ENCODE measurements around the gene BANP.
A peak's percentile ranks its signal among the peaks of the same experiment; 100 is the strongest.
"Not testable (repeated sequence)": the region's sequence is repeated elsewhere in the genome, so short reads cannot be mapped to it uniquely, and the experiment has no call there.

BANP gene

DNA sequence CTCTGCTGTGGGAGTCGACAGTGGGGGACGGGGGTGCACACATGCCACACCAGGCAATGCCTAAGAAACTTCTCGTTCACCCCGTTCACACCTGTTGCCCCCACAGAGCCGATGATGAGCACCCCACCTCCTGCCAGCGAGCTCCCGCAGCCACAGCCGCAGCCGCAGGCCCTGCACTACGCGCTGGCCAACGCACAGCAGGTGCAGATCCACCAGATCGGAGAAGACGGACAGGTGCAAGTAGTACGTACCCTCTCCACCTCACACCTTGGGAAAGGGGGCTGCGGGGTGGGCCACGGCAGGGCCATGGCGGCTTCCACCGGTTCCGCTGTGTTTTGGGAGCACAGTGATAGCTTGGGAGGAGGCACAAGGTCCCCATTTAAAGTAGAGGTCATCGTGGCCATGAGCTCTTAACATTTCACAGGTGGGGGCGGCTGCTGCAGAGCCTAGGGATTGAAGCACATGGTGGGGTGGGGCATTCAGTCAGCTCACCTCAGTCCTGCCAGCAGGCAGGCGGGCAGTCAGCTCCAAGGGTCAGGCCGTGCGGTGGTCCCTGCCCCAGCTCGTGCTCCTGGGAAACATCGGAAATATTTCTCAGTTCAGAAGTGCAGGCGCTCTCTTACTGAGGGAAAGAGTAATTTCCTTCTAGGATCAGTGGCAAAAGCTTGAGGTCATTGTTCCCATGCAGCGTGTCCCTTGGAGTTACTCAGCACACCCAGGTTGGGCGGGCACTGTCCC, 81.9 kb downstream of the BANP start:
- not testable (repeated sequence) for H2BK12ac ChIP-seq (ENCODE audit: low read length); H3K4me2 ChIP-seq (ENCODE audit: insufficient read depth, low read length, poor library complexity, severe bottlenecking); H2BK15ac ChIP-seq (ENCODE audit: low read length); H2BK5ac ChIP-seq (ENCODE audit: low read length); H3K4ac ChIP-seq (ENCODE audit: low read length); H3K18ac ChIP-seq (ENCODE audit: low read length); H3K23ac ChIP-seq (ENCODE audit: low read depth, low read length, poor library complexity); H4K91ac ChIP-seq (ENCODE audit: low read depth, low read length, poor library complexity); DNase-seq (ENCODE audit: low spot score); H2AFZ ChIP-seq (ENCODE audit: low read length); H3K4me1 ChIP-seq (ENCODE audit: control insufficient read depth in 2 of 2, insufficient read depth in 1 of 2, low read depth in 1 of 2, low read length in 2 of 2); H3K14ac ChIP-seq (ENCODE audit: low read length); H4K8ac ChIP-seq (ENCODE audit: low read depth, low read length); H3K27ac ChIP-seq (replicated peaks; ENCODE audit: low read length); H3K27me3 ChIP-seq (ENCODE audit: control insufficient read depth in 3 of 3, insufficient read depth in 3 of 3, low read depth in 1 of 3, low read length in 3 of 3); H3K79me1 ChIP-seq (ENCODE audit: low read depth, low read length); H3K9me3 ChIP-seq (replicated peaks in 1 of 2; ENCODE audit: control insufficient read depth in 2 of 2, insufficient read depth in 1 of 2, low read depth in 1 of 2, low read length in 2 of 2); H3K4me3 ChIP-seq (ENCODE audit: low read length in 2 of 2); H2BK120ac ChIP-seq (ENCODE audit: low read depth, low read length); H2AK5ac ChIP-seq (ENCODE audit: low read depth, low read length)
- H3K36me3 ChIP-seq (replicated peaks in 1 of 2; ENCODE audit: control insufficient read depth in 2 of 2, insufficient read depth in 2 of 2, low read length in 2 of 2): peaks cover 7 to 20% of the 10 kb centered on the region in 2 donors
- WGBS, 2 donors (ENCODE audit: extremely low coverage in 2 of 2, insufficient read length in 2 of 2, insufficient replicate concordance in 1 of 2): no CpG with 5 or more reads among the region's 30 CpGs
- peak overlapping the region; percentile 60 for H3K9ac ChIP-seq (ENCODE audit: low read depth, low read length, poor library complexity)

DNA sequence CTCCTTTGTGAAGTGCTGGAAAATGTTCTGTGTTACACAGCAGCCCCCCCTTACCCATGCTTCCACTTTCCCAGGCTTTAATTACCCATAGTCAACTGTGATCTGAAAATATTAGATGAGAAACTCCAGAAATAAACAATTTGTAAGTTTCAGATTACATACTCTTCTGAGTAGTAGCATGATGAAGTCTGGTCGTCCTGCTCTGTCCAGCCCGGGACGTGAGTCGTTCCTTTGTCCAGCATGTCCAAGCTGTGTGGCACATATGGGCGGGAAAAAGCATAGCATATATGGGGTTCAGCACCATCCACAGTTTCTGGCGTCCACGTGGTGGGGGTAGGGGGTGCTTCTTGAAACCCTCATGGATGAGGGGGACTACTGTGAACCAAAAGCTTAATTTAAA, 83.5 kb downstream of the BANP start:
- Histone ChIP-seq H2AK5ac (ENCODE audit: low read depth, low read length) (no peak overlapping the region), H2BK15ac (ENCODE audit: low read length) (no peak overlapping the region), H4K91ac (ENCODE audit: low read depth, low read length, poor library complexity) (no peak overlapping the region), H3K4me3 (ENCODE audit: low read length in 2 of 2) (no peak overlapping the region), H3K23ac (ENCODE audit: low read depth, low read length, poor library complexity) (no peak overlapping the region), H3K14ac (ENCODE audit: low read length) (no peak overlapping the region), H2BK12ac (ENCODE audit: low read length) (no peak overlapping the region), H3K9me3 (replicated peaks in 1 of 2; ENCODE audit: control insufficient read depth in 2 of 2, insufficient read depth in 1 of 2, low read depth in 1 of 2, low read length in 2 of 2) (no peaks in the 10 kb centered on the region), H3K27ac (replicated peaks; ENCODE audit: low read length) (no peak overlapping the region), H3K4me1 (ENCODE audit: control insufficient read depth in 2 of 2, insufficient read depth in 1 of 2, low read depth in 1 of 2, low read length in 2 of 2) (no peaks in the 10 kb centered on the region), H3K27me3 (ENCODE audit: control insufficient read depth in 3 of 3, insufficient read depth in 3 of 3, low read depth in 1 of 3, low read length in 3 of 3) (no peaks in the 10 kb centered on the region), H3K36me3 (replicated peaks in 1 of 2; ENCODE audit: control insufficient read depth in 2 of 2, insufficient read depth in 2 of 2, low read length in 2 of 2) (peaks cover 7 to 25% of the 10 kb centered on the region in 2 donors), H3K18ac (ENCODE audit: low read length) (no peak overlapping the region), H2BK5ac (ENCODE audit: low read length) (no peak overlapping the region), H3K4ac (ENCODE audit: low read length) (no peak overlapping the region), H3K4me2 (ENCODE audit: insufficient read depth, low read length, poor library complexity, severe bottlenecking) (no peak overlapping the region), H3K9ac (ENCODE audit: low read depth, low read length, poor library complexity) (no peak overlapping the region), H4K8ac (ENCODE audit: low read depth, low read length) (no peak overlapping the region), H2AFZ (ENCODE audit: low read length) (no peak overlapping the region), H2BK120ac (ENCODE audit: low read depth, low read length) (no peak overlapping the region), H3K79me1 (ENCODE audit: low read depth, low read length) (peaks cover 2% of the 10 kb centered on the region)
- WGBS, 2 donors (ENCODE audit: extremely low coverage in 2 of 2, insufficient read length in 2 of 2, insufficient replicate concordance in 1 of 2): no CpG with 5 or more reads among the region's 7 CpGs
- no peak for DNase-seq (ENCODE audit: low spot score)

DNA sequence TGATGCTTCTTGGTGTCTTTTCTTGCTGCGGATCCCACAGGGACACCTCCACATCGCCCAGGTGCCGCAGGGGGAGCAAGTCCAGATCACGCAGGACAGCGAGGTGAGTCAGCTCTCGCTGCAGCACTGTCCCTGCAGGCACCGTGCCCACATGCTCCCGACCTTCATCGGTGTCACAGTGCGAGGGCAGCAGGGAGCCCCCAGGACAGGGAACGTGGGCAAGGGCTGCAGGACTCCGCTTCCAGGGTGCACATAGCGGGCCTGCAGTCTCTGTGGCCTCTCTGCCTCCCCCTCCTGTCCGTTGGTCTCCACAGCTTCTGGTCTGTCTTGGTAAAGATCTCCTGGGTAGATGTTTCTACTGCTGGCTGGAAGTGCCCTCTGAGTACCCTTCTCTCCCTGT, 84.1 kb downstream of the BANP start:
- Histone ChIP-seq H2BK12ac (ENCODE audit: low read length) (no peak overlapping the region), H2AFZ (ENCODE audit: low read length) (no peak overlapping the region), H2BK120ac (ENCODE audit: low read depth, low read length) (no peak overlapping the region), H3K4me1 (ENCODE audit: control insufficient read depth in 2 of 2, insufficient read depth in 1 of 2, low read depth in 1 of 2, low read length in 2 of 2) (no peaks in the 10 kb centered on the region), H4K91ac (ENCODE audit: low read depth, low read length, poor library complexity) (no peak overlapping the region), H3K23ac (ENCODE audit: low read depth, low read length, poor library complexity) (peak overlapping the region; percentile 73), H3K4ac (ENCODE audit: low read length) (no peak overlapping the region), H3K27ac (replicated peaks; ENCODE audit: low read length) (no peak overlapping the region), H3K9ac (ENCODE audit: low read depth, low read length, poor library complexity) (peak overlapping the region; percentile 60), H2BK15ac (ENCODE audit: low read length) (no peak overlapping the region), H2BK5ac (ENCODE audit: low read length) (peak overlapping the region; percentile 75), H3K4me2 (ENCODE audit: insufficient read depth, low read length, poor library complexity, severe bottlenecking) (no peak overlapping the region), H4K8ac (ENCODE audit: low read depth, low read length) (no peak overlapping the region), H3K18ac (ENCODE audit: low read length) (peak overlapping the region; percentile 83), H3K36me3 (replicated peaks in 1 of 2; ENCODE audit: control insufficient read depth in 2 of 2, insufficient read depth in 2 of 2, low read length in 2 of 2) (peaks cover 7 to 25% of the 10 kb centered on the region in 2 donors), H3K9me3 (replicated peaks in 1 of 2; ENCODE audit: control insufficient read depth in 2 of 2, insufficient read depth in 1 of 2, low read depth in 1 of 2, low read length in 2 of 2) (no peaks in the 10 kb centered on the region), H3K27me3 (ENCODE audit: control insufficient read depth in 3 of 3, insufficient read depth in 3 of 3, low read depth in 1 of 3, low read length in 3 of 3) (no peaks in the 10 kb centered on the region), H3K4me3 (ENCODE audit: low read length in 2 of 2) (no peak overlapping the region), H3K79me1 (ENCODE audit: low read depth, low read length) (peaks cover 2% of the 10 kb centered on the region), H2AK5ac (ENCODE audit: low read depth, low read length) (no peak overlapping the region), H3K14ac (ENCODE audit: low read length) (no peak overlapping the region)
- DNase-seq (ENCODE audit: low spot score): no peak
- WGBS, 2 donors (ENCODE audit: extremely low coverage in 2 of 2, insufficient read length in 2 of 2, insufficient replicate concordance in 1 of 2): no CpG with 5 or more reads among the region's 14 CpGs

DNA sequence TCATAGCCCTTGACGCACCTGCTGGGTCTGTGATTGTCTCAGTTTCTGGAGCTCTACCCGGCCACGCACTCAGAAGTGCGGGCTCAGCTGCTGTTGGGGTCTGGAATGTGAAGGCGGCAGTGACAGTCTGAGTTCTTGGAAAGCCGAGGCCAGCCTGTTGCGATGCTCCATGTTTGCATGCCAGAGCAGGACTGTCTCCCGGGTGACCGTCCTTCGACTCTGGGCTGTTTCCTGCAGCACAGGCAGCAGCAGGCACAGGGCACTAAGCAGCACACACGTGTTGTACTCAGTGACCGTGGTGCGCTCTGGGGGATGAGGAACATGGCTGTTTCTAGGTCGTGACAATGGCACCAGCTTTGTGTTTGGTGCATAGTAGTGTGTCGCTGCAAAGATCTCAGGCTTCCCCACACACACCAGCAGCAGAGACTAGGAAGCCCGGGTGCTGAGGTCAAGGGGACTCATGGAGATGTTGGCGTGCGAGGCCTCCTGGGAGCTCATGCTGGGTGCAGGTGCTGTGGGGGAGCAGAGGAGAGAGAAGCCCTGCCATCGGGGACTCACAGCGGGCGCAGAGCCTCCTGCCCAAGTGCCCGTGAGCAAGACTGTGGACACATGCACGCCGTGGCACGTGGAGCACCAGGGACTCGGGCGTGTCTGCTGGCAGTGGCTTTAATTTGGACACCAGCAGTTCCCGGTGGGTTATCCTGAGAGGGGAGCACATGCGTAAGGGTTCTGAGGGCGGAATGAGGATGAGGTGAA, 84.8 kb downstream of the BANP start:
- DNase-seq (ENCODE audit: low spot score); H2BK15ac ChIP-seq (ENCODE audit: low read length); H3K4me3 ChIP-seq (ENCODE audit: low read length in 2 of 2); H2AK5ac ChIP-seq (ENCODE audit: low read depth, low read length); H4K8ac ChIP-seq (ENCODE audit: low read depth, low read length); H3K9ac ChIP-seq (ENCODE audit: low read depth, low read length, poor library complexity); H3K27me3 ChIP-seq (ENCODE audit: control insufficient read depth in 3 of 3, insufficient read depth in 3 of 3, low read depth in 1 of 3, low read length in 3 of 3); H3K14ac ChIP-seq (ENCODE audit: low read length); H3K79me1 ChIP-seq (ENCODE audit: low read depth, low read length); H3K4me2 ChIP-seq (ENCODE audit: insufficient read depth, low read length, poor library complexity, severe bottlenecking); H3K27ac ChIP-seq (replicated peaks; ENCODE audit: low read length); H2BK12ac ChIP-seq (ENCODE audit: low read length); H2AFZ ChIP-seq (ENCODE audit: low read length); H3K9me3 ChIP-seq (replicated peaks in 1 of 2; ENCODE audit: control insufficient read depth in 2 of 2, insufficient read depth in 1 of 2, low read depth in 1 of 2, low read length in 2 of 2); H2BK120ac ChIP-seq (ENCODE audit: low read depth, low read length); H3K23ac ChIP-seq (ENCODE audit: low read depth, low read length, poor library complexity); H3K18ac ChIP-seq (ENCODE audit: low read length); H3K4ac ChIP-seq (ENCODE audit: low read length); H4K91ac ChIP-seq (ENCODE audit: low read depth, low read length, poor library complexity); H3K4me1 ChIP-seq (ENCODE audit: control insufficient read depth in 2 of 2, insufficient read depth in 1 of 2, low read depth in 1 of 2, low read length in 2 of 2): not testable (repeated sequence)
- 100% methylated on average over 1 of the region's 30 CpGs; no CpG with 5 or more reads in 1 of the 2 donors for WGBS, 2 donors (ENCODE audit: extremely low coverage in 2 of 2, insufficient read length in 2 of 2, insufficient replicate concordance in 1 of 2)
- H3K36me3 ChIP-seq (replicated peaks in 1 of 2; ENCODE audit: control insufficient read depth in 2 of 2, insufficient read depth in 2 of 2, low read length in 2 of 2): peaks cover 7 to 25% of the 10 kb centered on the region in 2 donors
- H2BK5ac ChIP-seq (ENCODE audit: low read length): peak overlapping the region; percentile 75

Measured in neuronal stem cell (in vitro differentiated cells).